Muscle of back (tissue), 11 donors: ENCODE data around the gene ACYP2. TPM values are rescaled to one million over a fixed set of nuclear protein-coding genes. Genes with fewer than 3 reads are reported as not detected.
"Not testable (repeated sequence)": the region's sequence is repeated elsewhere in the genome, so short reads cannot be mapped to it uniquely, and the experiment has no call there.

ENCODE experiments used
- DNase-seq, 3 donors: peaks; one replicate each; pipeline versions ENCODE4 v3.0.0 to v3.0.0-alpha.2; 2013
- polyA plus RNA-seq, 10 donors: library from polyadenylated mRNA; unstranded; fragments of 120-200 nt; gene quantifications; one replicate each; pipeline ENCODE4 v1.2.1, GENCODE V29; 2013; ENCODE audit not compliant: insufficient read length in 10 of 10

The ACYP2 gene
- polyA plus RNA-seq, 10 donors, result 19.0 to 29.3 (median 23.8) TPM

DNA sequence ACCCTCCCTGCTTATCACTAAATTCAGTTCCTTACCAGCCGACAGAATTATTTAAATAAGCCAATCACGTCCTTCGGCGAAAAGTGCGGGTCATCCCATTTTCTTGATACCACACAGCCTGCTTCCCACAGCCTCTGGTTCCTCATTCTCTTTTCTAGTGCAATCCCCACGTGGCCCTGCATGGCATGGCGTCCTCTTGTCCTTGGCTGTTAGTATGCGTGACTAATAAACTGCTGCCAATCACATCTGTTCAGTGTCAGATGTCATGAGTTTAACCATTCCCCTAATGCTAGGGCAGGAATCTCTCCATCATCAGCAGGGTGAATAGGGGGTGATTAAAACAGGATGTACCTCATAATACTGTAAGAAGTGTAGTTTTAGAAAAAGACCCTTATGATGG lies 203.4 kb downstream of the ACYP2 start:
- no peak for DNase-seq

DNA sequence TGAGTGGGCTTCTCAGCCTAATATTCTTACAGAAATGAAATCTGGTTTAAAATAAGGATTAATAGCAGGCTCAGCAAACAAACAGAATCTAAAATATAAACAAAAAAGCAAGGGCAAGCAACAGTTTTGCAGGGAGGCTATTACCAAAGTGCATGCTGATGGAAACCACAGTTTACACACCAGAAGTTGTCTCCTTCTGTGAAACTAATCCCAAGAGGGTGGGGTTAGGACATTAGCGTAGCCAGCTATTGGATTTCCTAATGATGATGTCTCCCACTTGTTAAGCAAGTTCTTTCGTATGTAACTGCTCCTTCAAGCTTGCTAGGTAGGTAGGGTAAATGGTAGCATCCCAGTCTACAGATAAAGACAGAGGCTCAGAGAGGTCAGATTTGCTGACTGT lies 205.6 kb downstream of the ACYP2 start:
- no peak for DNase-seq

DNA sequence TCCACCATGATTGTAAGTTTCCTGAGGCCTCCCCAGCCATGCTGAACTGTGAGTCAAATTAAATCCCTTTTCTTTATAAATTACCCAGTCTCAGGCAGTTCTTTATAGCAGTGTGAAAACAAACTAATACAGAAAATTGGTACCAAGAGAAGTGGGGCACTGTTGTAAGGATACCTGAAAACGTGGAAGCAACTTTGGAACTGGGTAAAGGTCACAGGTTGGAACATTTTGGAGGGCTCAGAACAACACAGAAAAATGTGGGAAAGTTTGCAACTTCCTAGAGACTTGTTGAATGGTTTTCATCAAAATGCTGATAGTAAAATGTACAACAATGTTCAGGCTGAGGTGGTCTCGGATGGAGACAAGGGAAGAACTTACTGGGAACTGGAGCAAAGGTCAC lies 209.1 kb downstream of the ACYP2 start:
- DNase-seq, result not testable (repeated sequence)

DNA sequence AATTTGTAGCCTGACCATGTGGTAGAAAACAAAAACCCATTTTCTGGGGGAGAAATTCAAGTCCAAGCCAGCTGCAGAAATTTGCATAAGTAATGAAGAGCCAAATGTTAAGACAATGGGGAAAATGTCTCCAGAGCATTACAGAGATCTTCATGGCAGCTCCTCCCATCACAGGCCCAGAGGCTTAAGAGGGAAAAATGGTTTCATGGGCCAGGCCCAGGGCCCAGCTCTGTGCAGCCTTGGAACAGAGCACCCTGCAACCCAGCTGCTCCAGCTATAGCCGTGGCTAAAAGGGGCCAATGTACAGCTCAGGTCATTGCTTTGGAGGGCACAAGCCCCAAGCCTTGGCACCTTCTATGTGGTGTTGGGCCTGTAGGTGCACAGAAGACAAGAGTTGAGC lies 209.7 kb downstream of the ACYP2 start:
- DNase-seq, result no peak

DNA sequence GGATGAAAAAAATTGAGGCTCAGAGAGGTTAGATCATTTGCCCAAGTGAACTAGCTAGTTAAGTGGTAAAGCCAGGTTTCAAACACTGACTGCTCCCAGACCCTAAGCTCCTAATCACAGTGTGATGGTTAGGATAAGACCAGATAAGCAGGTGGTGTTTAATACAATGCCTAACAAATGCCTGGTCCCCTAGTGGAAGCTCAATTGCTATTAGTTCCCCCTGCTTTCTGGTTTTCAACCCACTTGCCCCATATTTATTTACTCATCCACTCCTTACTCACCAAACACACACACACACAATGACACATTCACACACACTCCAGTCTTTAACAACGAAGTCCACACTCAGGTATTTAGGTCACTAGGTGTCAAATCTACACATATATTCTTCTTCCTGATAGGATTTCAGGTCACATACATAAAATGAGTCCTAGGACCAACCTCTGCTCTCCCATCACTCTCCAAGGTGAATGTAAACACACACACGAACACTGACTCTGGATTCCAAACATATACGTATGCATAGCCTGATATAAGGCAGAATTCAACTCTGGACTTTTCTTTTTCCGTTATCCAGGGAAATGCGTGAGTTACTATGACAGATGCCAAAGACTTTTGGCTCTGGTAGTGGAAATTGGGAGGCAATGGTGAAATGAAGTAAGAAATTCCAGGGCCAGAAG lies 214.2 kb downstream of the ACYP2 start:
- peak in 2 of 3 donors; percentile 91 to 93 for DNase-seq

DNA sequence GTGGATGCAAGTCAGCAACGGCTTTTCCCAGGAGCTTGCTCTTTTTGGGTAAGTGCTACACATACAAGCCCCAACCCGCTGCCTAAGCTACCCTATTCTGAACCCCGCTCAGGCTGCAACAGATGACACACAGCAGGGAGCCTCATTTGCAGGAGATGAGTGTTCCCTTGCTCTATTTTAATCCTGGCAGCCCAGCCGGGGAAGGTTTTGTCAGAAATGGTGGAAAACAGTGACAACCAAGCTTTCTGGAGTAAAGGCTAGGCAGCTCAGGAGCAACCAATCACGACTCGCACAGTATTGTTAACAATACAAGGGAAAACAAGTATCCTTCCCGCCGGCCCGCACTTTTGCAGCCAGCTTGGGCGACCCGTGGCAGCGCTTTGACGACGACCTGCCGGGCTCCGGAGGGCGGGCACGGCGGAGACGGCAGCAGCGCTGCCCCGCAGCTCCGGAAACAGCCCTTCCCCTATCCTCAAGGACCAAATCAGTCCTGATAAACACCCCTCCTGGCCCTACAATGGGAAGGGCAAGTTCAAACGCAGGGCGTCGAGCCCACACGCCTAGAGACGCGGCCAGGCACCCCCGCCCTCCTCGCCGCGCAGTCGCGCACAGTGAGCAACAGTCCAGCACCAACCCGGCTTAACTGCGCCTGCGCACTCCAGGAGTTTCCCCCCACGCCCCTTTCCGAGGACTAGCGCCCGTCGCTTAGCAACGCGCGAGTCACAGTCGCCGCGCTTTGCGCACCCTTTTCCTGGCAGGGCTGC lies 214.9 kb downstream of the ACYP2 start:
- DNase-seq, result peak; percentile 96 to 99 (median 98)

DNA sequence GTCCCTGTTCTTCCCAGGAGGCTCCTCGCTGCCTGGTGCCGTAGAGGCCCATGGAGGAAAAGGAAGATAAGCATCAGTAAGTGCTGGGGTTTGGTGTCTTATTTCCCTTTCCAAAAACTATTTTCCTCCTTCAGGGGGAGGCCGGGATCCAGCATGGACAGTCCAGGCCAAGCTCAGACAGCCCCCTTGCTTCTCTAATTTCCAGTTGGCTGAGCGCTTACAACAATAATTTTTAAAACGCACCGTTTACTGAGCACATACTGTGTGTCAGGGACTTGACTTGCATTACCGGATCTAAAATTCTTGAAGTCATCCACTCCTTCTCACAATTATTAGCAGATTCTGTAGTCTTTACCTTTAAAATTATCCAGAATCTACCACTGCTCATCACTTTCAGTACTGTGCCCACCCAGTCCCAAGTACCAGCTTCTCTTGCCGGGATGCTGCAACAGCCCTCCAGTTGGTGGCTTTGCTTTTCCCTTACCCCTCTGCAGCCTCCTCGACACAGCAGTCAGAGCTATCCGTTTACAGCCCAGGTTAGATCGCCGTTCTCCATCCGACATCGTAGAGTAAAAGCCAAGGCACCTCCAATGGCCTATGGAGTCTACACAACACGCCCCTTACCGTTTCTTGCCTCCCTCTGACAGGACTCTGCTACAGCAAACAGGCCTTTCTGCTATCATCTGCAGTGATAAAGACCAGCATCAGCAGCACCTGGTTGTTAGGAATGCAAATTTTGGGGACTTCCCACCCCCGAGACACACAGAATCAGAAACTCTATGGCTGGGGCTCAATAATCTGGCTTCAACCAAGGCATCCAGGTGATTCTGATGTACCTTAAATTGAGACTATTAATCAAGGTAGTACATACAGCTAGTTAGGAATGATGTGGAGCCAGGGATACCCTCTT lies 215.8 kb downstream of the ACYP2 start:
- no peak for DNase-seq

DNA sequence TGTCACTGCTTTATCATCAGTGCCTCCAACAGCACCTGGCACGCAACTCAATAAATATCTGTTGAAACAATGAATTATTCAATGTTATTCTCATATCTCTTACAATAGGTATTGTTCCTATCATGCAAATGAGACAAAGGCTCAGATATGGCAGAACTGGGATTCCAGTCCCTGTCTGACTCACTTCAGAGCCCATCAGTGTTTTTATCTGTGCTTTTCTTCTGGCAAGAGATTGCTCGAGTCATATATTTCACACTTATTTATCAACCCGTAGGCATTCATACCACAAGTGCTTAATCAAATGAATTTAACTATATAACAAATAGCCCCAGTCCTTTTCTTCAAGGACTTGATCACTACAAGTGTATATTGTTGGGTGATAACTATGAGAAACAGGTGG lies 217.0 kb downstream of the ACYP2 start:
- DNase-seq, result no peak

DNA sequence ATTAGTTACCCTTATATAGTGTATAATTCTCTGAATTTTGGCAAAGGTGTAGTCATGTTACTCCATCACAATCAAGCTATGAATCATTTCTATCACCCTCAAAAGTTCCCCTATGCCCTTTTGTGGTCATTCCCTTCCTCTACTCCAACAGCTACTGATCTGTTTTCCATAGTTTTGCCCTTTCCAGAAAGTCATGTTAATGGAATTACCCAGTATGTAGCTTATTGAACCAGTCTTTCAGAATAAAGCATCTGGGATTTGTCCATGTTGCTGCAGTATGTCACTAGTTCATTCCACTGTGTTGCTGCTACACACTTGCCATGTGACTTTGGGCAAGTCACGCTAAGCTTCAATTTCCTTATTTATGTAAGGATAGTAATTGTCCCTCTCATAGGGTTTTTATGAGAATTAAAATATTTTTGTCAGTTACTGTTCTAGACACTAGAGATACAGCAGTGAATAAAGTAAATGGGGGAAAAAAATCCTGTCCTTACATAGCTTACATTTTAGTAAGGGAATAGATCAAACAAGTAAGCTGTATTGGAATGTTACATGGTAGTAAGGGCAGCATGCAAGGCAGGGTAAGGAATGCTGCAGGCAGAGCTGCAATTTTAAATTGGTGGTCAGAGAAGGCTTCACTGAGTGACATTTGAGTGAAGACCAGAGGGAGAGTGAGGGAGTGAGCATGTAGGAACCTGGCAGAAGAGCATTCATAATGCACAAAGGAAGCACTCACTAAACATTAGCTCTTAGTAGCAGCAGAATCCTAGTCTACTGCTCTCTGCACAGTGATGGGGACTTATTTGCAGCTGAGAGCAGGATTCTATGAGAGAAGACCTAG lies 220.9 kb downstream of the ACYP2 start:
- DNase-seq, result peak in 1 of 3 donors; percentile 68

DNA sequence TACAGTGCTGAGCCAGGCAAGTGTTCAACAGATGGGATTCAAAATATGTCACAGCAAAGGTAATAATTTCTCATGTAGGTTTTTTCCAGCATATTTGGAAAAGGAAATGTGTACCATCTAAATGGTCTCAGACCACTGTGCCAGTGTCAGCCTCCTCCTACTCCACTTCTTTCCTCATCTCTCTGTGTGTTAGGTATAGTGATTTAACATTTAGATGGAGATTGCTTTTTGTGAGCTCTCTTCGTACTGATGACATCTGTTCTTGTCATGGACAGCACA lies 221.5 kb downstream of the ACYP2 start:
- no peak for DNase-seq

DNA sequence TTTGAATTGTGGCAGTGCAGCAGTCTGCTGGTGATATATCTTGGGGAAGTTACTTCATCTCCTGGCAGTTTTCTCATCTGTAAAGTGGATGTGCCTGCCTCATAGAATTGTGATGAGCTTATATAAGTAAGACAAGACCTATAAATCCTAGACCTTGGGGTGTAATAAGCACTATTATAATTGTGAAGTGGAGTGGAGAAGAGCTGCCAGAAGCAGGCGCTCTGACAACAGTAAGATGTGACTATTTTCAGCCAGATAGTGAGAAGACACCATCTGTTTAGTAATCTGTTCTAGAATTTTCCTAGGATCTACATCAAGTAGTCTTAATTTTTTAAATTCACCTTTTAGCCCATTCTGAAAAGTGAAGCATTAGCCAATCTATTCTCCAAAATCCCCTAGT lies 226.2 kb downstream of the ACYP2 start:
- peak in 1 of 3 donors; percentile 50 for DNase-seq

DNA sequence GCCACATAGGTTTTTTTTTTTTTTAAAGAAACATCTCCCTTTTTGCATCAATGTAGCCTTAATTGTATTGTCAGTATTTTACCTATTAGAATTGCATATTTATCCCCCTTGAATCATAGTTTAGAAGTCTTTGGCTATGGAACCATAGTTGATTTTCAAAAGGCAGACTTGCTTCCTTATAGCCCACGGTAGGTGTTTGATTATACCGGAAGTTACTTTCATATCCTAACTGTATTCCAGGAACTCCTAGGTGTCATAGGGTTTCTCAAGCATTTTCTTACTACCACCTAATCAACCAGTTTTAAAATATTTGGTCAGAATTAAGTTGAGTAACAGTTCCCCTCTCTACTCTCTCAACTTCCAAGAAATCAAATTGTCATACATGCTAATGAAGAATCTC lies 227.2 kb downstream of the ACYP2 start:
- no peak for DNase-seq

DNA sequence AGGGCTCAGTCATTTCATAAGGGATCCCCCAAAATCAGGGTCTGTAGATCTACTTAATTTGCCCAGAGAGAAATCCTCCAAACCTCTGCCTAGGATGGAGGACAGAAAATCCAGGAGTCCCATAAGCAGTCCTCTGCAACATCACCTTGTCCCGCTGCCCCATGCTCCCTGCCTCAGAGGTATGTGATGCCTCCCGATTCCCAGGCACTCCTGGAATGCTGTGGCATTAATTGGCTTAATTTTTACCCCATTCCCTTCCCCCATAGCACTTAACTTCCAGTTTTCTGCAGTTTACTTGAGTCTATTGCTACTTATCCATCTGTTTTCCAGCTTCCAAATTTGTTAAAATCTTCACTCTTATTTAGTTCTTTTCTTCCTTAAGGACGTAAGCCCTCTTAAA lies 232.2 kb downstream of the ACYP2 start:
- DNase-seq, result no peak

DNA sequence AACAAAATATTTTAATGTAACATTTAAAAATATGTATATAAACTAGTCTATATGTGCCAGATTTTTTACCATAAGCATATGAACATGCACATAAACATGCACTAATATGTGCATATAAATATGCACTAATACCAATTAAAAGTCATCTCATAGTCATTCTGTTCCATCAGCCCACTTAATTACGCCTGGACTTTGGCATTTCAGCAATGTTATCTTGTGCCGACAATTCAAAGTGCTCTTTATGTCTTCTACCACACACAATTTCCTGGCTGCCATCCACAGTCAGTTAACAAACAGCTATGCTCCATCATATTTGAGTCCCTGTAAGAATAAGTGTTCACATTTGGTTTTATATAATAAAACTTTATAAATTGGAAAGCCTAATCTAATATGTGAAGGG lies 233.2 kb downstream of the ACYP2 start:
- DNase-seq, result no peak

DNA sequence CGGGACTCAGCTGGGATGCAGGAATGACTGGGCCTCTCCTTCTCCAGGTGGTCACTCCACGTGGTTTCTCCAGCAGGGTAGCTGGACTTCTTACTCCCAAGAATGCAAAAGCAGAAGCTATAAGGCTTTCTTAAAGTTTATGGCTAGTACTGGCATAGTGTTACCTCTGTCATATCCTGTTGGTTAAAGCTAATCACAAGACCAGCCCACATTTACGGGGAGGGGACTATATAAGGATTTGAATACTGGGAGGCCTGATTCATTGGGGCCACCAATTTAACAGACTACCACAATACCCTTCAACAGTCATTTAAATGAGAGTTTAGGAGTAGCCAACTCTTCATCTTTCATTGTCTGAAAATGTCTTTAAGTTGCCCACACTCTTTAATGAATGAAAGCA lies 235.0 kb downstream of the ACYP2 start:
- no peak for DNase-seq

DNA sequence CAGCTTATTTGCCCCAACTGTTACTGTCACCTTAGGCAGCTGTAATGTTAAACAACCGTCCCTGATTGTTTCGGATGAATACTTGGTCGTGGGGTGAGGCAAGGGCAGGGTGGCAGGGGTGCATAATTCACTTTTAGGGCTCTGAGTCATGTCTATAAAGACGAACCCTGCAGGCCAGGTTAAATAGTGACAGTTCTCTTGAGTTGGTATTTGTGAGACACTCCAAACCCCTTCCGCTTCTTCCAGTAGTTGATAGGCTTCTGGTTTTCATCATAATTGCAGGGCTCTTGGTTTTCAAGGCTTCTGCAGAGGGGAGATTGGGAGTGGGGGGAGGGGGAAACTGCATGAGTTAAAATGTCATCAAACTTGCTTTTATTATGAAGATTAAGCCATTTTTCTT lies 237.8 kb downstream of the ACYP2 start:
- no peak for DNase-seq

Other genes starting within 250 kb of the ACYP2 start
- gene PSME4, start 144.6 kb upstream of the ACYP2 start, polyA plus RNA-seq, result 10 to 100 TPM; 32.7 to 46.3 (median 38.8) TPM
- under 1 TPM in 5 of 10 donors, not detected in 5; 0.05 to 0.12 (median 0.09) TPM for gene TSPYL6, start 140.6 kb downstream of the ACYP2 start, polyA plus RNA-seq